Left ventricle myocardium inferior (tissue), 1 donor: ENCODE results near the gene IQSEC3. TPM values are rescaled to one million over a fixed set of nuclear protein-coding genes. Genes with fewer than 3 reads are reported as not detected.

Source experiments
- DNase-seq: peaks from one replicate; pipeline ENCODE4 v3.0.0-alpha.2; 2020
- H3K27ac ChIP-seq: fragments of 200-600 bp; replicated peaks from 2 replicates; pipeline ENCODE4 v1.8.0; 2021
- H3K27me3 ChIP-seq: fragments of 200-600 bp; 2 replicates; pipeline ENCODE4 v1.8.0; 2021; ENCODE audit warnings: low read depth
- H3K36me3 ChIP-seq: fragments of 200-600 bp; 2 replicates; pipeline ENCODE4 v1.8.0; 2021
- H3K4me1 ChIP-seq: fragments of 200-600 bp; 2 replicates; pipeline ENCODE4 v1.8.0; 2021
- H3K4me3 ChIP-seq: fragments of 200-600 bp; 2 replicates; pipeline ENCODE4 v1.8.0; 2021; ENCODE audit warnings: mild to moderate bottlenecking, moderate library complexity
- H3K9me3 ChIP-seq: fragments of 200-600 bp; replicated peaks from 2 replicates; pipeline ENCODE4 v1.8.0; 2021
- CTCF ChIP-seq: fragments of 200-600 bp; IDR thresholded peaks from 2 replicates; pipeline ENCODE4 v1.8.0; 2021; ENCODE audit warnings: antibody characterized with exemption, mild to moderate bottlenecking, borderline replicate concordance
- intact Hi-C: fragments of 100-400 bp; cut with micrococcal nuclease; formaldehyde crosslinking; loops from one replicate; pipeline ENCODE4 v1.11.0; 2022
- total RNA-seq: library from RNA; stranded (reverse); fragmentation: NEBNext Ultra II Directional; extraction: Animal tissue kit (Norgen Biotek cat#: 25700); gene quantifications from one replicate; pipeline ENCODE4 v1.2.1, GENCODE V29; 2021
- donor health status: DM: no; HTN: yes; CAD: no; lungs with severe emphysema.

The IQSEC3 gene
- total RNA-seq, 1 donor from 2014 or later: 0.69 TPM

GRCh38 chr12:103169-103981 lies 36.8 kb downstream of the IQSEC3 start:
- Histone ChIP-seq H3K27ac (no peak overlapping the region), H3K27me3 (peaks cover 69% of the 10 kb centered on the region), H3K36me3 (no peaks in the 10 kb centered on the region), H3K9me3 (no peaks in the 10 kb centered on the region), H3K4me3 (no peak overlapping the region), H3K4me1 (peaks cover 6% of the 10 kb centered on the region)
- no peak for TF ChIP-seq CTCF
- intact Hi-C loops: no loop called here
- DNase-seq: no peak

GRCh38 chr12:104551-105081 lies 38.0 kb downstream of the IQSEC3 start:
- intact Hi-C loops: no loop called here
- Histone ChIP-seq H3K4me1 (peaks cover 6% of the 10 kb centered on the region), H3K9me3 (no peaks in the 10 kb centered on the region), H3K4me3 (no peak overlapping the region), H3K36me3 (no peaks in the 10 kb centered on the region), H3K27me3 (peaks cover 62% of the 10 kb centered on the region), H3K27ac (no peak overlapping the region)
- no peak for TF ChIP-seq CTCF
- DNase-seq: no peak

- no peak for TF ChIP-seq CTCF
- H3K4me1 ChIP-seq: peaks cover 6% of the 10 kb centered on the region
- no peak for DNase-seq
- no peaks in the 10 kb centered on the region for H3K9me3 ChIP-seq
- no peak overlapping the region for H3K4me3 ChIP-seq
- H3K36me3 ChIP-seq: no peaks in the 10 kb centered on the region
- H3K27ac ChIP-seq: peak overlapping the region; percentile 36
- intact Hi-C loops: no loop called here
- peaks cover 51% of the 10 kb centered on the region for H3K27me3 ChIP-seq
These were observed 39.1 kb downstream of the IQSEC3 start for GRCh38 chr12:105696-106095.

GRCh38 chr12:106118-106591 lies 39.6 kb downstream of the IQSEC3 start:
- peak overlapping the region; percentile 36 for H3K27ac ChIP-seq
- intact Hi-C loops: no loop called here
- peaks cover 6% of the 10 kb centered on the region for H3K4me1 ChIP-seq
- H3K27me3 ChIP-seq: peaks cover 46% of the 10 kb centered on the region
- DNase-seq: peak; percentile 32
- peak; percentile 41 for TF ChIP-seq CTCF
- no peak overlapping the region for H3K4me3 ChIP-seq
- no peaks in the 10 kb centered on the region for H3K9me3 ChIP-seq
- H3K36me3 ChIP-seq: no peaks in the 10 kb centered on the region

GRCh38 chr12:108594-108993 lies 42.0 kb downstream of the IQSEC3 start:
- H3K4me3 ChIP-seq: no peak overlapping the region
- no peaks in the 10 kb centered on the region for H3K36me3 ChIP-seq
- no peak for TF ChIP-seq CTCF
- no peaks in the 10 kb centered on the region for H3K9me3 ChIP-seq
- H3K27me3 ChIP-seq: peaks cover 41% of the 10 kb centered on the region
- no peak overlapping the region for H3K27ac ChIP-seq
- DNase-seq: peak; percentile 43
- H3K4me1 ChIP-seq: peaks cover 6% of the 10 kb centered on the region
- intact Hi-C loops: no loop called here
